ENCODE data around the gene MEF2C.

The MEF2C gene

DNA sequence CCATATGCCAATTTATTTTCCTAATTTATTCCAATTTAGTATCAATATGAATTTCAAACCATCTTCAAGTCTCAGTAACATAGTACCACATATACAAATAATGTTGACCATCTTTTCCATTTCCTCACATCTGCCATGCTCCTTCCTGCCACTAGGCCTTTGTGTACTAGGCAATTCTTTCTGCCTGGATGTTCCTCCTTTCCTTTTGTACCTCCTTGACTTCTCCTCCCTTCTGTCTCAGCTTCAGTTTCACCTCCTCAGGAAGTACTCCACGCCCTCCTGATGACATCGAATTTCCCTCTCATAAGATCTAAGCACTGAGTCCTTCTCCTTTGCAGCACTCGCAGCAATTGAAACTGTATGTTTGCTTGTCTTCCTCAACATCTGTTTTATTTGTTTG lies 53.9 kb downstream of the MEF2C start:
- no peak for DNase-seq (ENCODE audit: low read depth, low spot score)

DNA sequence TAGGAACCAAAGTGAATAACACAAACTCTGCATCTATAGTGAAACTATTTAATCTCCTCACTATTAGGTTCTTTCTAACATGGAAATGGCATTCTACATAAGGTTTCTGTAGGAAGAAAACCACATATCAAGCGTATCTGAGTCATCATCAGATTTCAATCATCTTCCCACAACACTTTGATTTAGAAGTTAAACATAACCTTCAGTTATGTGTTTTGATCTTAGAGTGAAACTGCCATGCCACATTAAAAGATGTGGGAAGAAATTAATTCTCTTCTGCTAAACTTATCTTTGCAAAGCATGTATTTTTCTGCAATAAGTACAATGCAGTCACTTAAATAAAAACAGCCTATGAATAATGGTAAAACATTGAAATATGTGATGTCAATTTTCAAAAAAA lies 55.0 kb downstream of the MEF2C start:
- no peak for DNase-seq (ENCODE audit: low read depth, low spot score)

DNA sequence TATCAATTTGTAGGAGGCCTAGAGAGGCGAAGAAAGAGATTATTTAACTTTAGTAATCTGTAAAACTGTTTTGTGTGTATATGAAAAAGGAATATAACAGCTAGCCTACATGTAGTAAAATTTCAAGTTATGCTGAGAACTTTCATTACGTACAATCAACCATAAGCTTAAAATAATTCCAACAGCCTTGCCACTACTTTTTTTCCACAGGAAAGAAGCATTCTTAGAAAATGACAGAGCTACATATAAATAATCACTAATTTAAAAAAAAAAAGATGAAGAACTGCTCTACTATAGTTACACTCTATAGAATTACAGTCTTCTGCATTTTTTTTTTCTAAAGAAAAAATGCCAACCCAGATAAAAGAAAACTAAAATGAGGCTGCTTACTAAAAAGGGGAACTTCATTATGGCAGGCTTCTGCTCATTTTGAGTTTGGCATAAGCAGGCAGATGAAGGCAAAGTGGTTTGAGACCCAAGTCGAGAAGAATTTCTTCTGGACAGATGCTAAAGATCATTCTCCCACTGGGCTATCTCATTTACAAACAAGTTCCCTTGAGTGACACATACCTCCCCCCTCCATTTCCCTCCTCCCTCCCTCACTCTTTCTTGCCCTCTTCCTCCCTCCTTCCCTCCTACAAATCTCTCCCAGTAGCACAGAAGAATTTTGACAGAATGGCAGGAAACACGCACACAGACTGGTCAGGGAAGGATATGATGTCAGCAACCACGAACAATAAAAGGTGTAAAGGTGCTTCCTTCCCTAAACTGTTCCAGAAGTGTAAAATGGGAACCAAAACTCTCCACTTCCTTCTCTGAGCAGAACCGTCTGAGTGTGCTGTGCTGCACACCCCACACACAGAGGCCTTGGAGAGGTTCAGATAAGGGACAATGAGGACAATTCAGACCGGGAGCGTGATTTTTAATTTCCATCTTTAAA lies 56.1 kb downstream of the MEF2C start:
- DNase-seq (ENCODE audit: low read depth, low spot score) = no peak

DNA sequence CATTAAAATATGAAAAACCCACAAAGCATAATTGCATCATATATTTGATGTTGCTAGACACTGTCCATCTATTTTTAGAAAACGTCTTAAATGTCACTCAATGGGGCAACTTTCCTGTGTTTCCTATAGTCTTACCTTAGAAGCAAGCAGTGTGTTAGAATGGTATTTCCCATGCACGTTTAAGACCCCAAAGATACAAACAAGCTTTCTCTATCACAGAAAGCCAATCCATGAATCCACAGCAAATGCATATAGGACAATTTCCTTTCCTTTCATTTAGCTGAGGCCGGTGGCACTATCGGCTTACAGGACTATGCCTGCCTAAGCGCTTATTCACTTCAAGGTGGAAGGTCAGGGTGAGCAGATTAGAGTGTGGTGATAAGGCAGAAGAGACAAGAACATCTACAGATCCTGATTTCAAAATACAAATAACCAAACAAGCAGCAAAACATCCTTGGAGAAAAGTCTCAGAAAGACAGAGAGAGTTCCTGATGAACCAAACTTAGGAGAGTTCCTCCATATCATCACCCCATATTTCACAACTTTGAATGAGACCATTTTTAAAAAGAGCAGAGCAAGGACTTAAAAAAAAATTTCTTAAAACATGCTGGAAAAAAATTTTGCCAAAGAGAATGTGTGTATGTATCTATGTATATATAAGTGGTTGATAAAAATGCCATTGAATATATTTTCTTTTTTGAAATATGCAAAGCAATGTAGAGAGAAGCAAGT lies 57.2 kb downstream of the MEF2C start:
- DNase-seq (ENCODE audit: low read depth, low spot score) = no peak

DNA sequence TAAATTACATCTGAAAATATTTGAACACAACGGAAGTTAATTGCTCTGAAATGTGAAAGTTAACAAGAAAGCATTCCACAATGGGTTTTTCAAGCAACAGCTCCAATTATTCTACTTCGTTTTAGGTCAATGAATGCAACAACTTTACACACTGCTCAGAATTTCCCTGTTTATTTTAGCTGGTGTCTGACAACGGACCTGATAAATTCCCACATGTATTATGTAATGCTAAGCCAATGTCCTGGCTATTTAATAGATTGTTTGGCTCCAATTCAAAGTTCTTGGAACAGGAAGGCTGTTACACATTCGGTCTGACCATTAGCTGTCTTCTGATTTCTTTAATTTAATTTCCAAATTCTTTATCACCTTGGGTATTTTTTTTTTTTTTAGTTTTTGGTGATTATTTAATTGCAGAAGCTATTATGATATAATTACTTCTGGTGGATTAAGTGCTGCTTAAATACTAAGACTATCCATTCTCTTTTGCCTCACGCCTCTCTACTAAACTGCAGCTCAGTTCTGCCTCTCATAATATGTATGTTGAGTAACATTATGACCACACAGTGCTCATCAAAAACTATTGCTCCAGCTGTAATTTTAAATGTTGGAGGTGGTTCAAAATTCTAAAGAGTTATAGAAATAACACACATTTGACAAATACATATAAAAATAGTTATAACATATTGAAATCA lies 57.9 kb downstream of the MEF2C start:
- DNase-seq (ENCODE audit: low read depth, low spot score) = no peak

DNA sequence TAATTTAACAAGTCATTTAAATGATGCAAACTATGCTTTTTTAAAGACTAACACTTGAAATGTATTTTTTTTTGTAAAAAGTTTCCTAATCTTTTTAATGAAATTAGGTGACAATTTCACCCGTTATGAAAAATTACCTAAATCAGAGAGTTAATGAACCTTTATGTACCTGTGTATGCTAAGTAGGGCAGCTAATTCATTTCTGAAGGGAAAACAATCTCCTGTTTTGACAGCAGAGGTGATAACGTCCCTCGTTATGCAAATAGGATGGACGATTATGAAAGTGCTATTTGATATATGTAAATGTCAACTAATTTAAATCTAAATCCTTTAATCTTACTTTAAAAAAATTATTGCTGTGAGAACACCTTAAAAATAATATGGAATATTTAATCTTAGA lies 58.8 kb downstream of the MEF2C start:
- no peak for DNase-seq (ENCODE audit: low read depth, low spot score)

DNA sequence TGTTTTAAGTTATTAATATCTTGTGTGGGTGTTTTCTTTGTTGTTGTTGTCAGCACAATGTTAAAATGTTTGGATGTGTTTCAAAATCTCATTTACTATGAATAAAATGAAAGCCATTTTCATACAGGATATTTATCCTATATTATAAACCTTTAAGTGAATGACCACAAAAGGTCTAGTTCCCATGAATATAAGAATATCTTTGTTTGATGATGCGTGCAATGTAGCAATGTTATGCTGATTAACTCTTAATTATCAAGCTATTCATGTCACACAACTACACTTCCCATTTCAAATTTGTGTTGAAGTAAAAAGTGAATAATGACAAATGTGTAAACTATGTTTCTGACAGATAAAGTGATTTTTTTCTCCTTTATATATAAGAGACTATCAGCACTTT lies 59.8 kb downstream of the MEF2C start:
- DNase-seq (ENCODE audit: low read depth, low spot score) = no peak

DNA sequence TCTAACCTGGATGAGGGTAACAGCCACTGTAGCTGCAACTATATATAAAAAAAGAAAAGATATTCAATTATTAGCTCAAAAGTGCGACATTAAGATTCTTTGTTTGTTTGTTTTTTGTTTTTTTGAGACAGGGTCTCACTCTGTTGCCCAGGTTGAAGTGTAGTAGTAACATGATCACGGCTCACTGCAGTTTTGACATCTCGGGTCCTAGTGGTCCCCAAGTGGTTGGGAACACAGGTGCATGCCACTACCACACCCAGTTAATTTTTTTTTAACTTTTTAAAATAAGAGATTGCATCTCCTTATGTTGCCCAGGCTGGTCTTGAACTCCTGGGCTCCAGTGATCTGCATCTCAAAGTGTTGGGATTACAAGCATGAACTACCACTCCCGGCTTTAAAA lies 61.8 kb downstream of the MEF2C start:
- DNase-seq (ENCODE audit: low read depth, low spot score) = no peak

DNA sequence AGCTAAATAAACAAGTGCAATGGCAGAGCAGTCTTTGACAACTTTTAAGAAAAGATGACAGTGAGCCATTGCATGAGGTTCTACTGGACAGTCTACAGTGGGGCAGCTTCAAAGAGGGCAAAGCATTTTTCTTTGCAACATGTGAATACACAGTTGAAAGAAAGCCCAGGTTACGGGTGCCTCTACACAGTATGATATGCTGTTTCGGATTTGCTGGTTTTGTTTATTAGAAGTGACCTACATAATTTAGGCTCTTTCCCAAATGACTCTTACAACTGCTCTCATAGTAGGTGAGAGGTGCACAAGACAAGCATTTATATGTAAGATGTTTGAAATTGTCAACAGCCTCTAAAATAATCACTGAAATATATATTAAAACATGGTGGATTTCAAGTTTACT lies 62.4 kb downstream of the MEF2C start:
- DNase-seq (ENCODE audit: low read depth, low spot score) = no peak

DNA sequence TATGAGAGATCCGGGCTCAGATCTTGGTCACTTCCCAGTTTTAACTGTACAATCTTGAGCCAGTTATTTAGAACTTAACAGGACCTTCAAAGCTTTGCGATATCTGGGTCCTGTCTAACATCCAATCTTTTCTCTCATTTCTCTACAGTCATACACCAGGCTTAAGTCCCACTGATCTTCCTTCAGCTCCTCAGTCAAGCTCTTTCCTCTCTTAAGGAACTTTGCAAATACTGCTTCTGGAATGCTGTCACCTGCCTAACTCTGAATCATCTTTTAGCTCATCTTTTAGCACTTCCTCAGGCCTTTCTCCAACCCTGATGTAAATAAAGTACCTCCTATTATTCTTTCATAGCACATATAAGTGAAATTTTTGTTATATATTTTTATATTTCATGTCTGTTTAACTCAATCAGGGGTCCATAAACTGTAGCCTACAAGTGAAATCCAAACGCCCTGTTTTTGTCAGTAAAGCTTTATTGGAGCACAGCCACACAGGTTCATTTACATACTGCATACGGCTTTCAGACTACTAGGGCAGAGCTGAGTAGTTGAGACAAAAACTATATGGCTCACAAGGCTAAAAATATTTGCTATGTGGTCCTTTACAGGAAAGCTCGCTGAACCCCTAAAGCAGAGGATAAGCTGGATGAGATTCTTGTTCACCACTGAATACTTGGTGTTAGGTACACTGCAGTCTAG lies 63.5 kb downstream of the MEF2C start:
- no peak for DNase-seq (ENCODE audit: low read depth, low spot score)

DNA sequence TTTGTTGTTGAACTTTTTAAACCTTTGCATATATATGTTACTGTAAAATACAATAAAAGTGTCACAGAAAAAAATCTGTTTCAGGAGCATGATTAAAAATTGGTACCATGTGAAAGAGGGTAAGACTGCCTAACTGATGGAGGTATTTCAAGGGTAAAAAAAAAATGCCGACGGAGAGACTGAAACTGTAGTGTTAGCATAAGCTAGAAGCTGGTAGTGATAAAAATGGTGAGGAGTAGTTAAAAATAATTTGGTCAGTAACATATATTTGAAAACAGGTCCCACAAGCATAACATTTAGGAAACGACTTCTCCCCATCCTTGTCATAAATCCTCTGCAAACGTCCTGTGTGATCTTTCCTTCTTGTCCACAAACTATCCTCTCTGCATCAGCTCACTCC lies 64.7 kb downstream of the MEF2C start:
- DNase-seq (ENCODE audit: low read depth, low spot score) = no peak

DNA sequence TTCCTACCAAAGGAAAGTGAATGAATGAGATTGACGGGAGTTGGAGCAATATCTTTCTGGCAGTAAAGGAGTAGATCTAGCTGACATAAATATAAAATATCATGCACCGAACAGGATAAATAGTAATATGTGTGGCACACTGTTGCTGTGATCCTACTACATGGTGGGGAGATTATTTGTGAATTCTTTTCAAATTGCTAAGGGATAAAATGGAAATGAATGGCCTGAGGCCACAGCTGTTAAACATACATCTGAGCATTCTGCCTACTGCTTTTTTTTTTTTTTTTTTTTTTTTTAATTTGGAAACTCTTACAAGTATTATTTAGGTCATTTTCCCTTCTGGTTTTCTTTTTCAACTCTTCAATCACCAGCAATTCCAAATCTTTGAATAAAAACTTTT lies 66.8 kb downstream of the MEF2C start:
- no peak for DNase-seq (ENCODE audit: low read depth, low spot score)

DNA sequence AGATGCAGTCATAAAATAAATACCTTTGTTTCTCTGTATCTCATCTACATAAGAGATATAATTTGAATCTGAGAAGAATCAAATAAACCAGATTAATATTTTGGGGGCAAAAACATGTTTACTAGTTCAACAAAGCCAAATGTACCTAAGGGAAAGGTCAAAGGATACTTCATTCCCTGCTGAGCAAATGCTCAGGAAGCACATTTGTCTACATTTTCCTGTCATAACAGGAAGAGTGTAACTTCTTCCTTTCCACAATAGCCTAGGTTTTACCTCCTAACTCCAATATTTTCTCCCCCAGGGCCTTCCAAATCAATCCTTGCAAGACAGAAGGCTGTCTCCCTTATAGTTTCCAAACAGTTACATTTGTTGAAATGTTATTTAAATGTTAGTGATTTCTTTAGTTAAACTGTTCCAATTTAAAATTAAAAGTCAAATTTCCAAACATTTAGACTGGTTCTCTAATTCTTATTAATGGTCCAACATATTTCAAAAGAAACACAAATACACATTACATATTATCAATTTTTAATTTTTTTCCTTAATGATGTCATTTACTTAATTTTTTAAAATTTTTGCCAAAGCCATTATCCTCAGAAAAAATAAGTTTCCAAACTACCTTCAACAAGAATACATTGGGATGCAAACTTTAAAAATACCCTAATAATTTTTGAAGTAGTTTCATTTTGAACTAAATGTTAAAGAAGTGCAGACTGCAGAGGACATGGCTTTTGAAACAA lies 67.8 kb downstream of the MEF2C start:
- DNase-seq (ENCODE audit: low read depth, low spot score) = no peak

DNA sequence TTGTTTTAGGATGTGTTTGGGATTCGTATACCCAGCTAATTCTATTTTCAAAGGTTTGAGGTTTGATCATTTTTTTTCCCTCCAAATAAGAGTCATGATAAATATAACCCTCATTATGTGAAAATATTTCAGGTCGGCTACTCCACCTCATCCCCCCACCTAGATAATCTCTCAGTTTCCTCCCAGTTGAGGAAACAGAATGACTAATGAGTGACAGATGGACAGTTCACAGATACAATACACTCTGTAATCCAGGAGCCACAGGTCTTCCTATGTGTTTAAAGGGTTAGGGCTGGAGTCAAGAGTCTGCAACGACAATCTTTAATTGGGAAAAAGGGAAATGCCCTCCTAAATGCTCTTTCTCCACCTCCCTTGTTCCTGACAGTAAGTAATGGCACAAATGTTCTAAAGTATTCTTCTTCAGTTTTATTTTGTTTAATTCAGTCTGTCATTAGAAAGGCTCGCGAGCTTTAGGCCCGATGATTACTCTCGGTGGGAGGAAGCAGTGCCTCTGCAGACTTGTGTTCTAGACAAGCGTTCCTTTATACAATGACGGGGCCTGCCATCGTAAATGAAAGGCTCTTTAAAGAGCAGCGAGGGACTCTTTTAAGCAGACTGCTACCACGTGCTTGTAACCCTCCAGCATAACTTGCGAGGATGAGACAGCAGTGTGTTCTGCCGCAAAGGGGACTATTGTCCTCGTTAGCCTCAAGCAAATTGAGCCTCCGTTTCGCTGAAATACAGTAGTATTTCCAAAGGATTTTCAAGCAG lies 69.0 kb downstream of the MEF2C start:
- no peak for DNase-seq (ENCODE audit: low read depth, low spot score)

DNA sequence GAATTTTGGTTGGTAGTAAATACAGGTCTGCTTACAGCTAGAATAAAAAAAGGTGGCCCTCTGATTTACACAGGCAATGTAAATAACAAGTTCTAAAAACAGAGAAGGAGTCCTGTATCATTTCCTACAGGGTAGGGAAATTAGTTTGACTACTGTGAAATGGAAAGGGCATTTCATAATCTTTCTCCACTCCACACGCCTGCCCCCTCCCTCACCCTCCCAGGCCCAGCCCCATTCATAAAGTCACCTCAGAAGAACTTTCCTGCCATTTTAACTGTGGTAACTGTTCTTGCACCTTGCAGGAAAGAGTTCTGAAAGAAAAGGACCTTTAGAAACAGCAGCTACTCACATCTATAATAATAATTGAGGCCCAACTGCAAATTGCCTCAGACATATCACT lies 69.7 kb downstream of the MEF2C start:
- no peak for DNase-seq (ENCODE audit: low read depth, low spot score)

DNA sequence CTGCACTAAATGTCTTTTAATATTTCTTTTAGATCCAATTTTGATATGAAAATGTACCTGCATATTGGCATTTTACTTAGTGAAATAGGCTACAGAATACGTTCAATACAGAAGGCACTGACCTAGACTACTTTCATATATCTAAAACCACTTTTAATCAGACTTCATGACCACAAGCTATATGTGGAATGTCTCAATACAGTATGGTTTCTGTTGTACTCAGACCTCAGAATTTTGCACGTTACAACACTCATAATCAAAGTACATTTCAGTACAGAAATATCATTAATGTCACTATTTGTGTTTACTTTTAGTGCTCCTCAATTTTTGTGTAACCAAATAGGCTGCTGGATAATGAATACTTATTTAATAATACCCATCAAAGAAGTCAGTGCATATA lies 74.8 kb downstream of the MEF2C start:
- DNase-seq (ENCODE audit: low read depth, low spot score) = no peak

DNA sequence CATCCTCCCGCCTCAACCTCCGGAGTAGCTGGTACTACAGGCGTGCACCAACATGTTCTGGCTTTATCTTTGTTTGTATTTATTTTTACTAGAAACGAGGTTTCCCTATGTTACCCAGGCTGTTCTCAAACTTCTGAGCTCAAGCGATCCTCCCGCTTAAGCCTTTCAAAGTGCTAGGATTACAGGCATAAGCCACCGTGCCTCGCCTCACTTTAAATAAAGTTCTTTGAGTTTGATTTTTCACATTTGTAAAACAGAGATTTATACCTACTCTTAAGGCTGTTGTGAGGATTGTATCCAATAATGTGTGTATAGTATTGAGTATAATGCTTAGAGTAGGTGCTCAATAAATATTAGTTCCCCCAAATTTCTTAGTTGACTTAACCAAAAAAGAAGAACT lies 75.7 kb downstream of the MEF2C start:
- DNase-seq (ENCODE audit: low read depth, low spot score) = no peak

DNA sequence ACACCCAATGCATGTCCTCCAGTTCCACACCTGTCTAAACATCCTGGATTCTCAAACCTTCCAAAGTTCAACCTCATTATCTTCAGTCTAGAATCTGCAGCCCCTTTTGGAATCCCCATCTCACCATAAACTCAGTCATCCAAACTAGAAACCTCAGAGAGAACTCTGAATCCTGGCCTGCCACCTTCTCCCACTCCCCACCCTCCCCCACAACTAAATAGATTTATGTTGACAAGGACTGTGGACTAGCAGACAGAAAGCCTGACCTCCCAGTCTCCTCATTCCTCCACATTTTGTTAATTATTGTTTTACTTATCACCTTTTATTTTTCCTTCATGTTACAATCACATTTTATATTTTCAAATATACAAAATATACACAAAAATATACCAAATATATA lies 76.6 kb downstream of the MEF2C start:
- DNase-seq (ENCODE audit: low read depth, low spot score) = no peak

DNA sequence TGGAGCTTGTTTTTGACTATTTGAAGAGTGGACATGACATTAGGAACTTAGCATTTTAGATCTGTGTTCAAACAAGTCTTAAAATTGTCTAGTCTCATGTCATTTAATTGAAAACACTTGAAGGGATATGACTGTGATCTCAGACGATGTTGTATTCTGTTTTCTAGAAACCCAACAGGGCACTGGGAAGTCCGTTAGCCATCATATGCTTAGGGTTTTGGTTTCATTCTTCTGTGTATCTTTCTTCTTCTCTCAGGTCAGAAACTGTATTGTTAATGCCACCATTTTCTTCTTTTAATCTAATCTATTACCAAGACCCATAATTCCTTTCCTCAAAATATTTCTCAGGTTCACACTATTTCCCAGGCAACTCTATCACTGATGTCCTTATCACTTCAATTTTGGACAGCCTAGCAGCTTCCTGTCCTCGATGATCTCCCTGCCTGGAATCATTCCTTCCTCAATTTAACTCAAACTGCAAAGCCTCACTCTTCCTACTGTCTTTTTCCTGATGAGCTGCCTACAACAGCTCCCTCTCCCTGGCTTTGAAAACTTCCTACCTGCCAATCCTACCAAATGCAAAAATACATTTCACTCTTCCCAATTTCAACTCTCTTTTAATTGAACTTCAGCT lies 77.7 kb downstream of the MEF2C start:
- no peak for DNase-seq (ENCODE audit: low read depth, low spot score)

DNA sequence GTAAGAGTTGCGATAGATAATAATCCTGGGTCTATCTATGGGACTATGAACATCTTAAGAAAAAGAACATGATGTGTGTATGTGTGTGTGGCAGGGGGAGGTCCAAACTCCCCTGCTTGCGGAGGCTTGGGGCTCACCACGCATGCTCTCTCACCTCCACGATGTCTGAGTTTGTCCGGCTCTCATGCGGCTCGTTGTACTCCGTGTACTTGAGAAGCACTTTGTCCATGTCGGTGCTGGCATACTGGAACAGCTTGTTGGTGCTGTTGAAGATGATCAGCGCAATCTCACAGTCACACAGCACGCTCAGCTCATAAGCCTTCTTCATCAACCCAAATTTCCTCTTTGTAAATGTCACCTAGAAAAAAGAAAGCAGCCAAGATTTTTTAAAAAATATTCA lies 78.5 kb downstream of the MEF2C start:
- DNase-seq (ENCODE audit: low read depth, low spot score) = no peak

All from smooth muscle cell of the brain vasculature (primary cell).